ENCODE data around the gene LPIN1. TPM values are rescaled to one million over a fixed set of nuclear protein-coding genes. Genes with fewer than 3 reads are reported as not detected.
A peak's percentile ranks its signal among the peaks of the same experiment; 100 is the strongest.

LPIN1 gene
- polyA plus RNA-seq, 2 of the 4 experiments (the other 2 are of a cell fraction) = 19.2 to 27.5 TPM

DNA sequence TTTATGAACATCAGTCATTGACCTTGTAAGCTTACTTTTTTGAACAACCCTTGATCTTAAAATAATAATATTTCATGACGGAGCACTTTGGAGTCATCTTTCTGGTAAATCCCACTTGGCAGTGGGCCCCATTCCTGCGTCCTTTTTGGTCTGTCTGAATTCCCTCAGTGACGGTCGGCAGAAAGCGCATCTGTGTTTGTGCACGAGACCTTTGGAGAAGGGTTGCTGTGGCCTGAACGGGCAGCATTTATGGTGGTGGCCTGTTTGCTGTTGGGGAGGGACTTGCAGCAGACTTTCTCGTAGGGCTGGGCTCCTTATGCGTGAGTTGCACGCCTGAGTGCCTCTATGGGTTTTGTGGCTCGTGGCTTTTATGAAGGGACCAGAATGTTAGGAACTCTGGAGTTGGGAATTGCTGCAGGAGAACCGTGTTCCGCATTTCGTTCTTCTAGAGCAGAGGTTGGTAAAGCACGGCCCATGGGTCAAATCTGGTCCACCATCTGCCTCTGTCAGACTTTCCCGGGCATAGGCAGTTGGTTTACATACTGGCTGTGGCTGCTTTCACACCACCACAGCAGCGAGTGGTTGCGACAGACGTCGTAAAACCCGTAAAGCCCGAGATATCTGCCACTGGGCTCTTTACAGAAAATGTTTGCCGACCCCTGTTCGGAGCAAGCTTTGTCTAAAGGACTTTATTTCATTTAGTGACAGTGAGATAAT, 30.8 kb downstream of the LPIN1 start:
- Histone ChIP-seq H3K4me2 (no peak overlapping the region), H3K27ac (no peak overlapping the region), H3K9me3 (no peaks in the 10 kb centered on the region), H3K4me3 (no peak overlapping the region), H3K4me1 (0 out of 3 replicates have a peak, but pooled peaks cover 3% of the 10 kb centered on the region)
- TF ChIP-seq FOXS1 (CRISPR knock-in tag; IDR thresholded peaks at IDR 0.05) (no peak), RARB (CRISPR knock-in tag; IDR thresholded peaks at IDR 0.05) (no peak), PHF8 (IDR thresholded peaks at IDR 0.05; ENCODE audit: borderline replicate concordance, low read depth) (no peak), ZC3H11A (IDR thresholded peaks at IDR 0.05) (no peak)
- TF ChIP-seq, protein P1, sequence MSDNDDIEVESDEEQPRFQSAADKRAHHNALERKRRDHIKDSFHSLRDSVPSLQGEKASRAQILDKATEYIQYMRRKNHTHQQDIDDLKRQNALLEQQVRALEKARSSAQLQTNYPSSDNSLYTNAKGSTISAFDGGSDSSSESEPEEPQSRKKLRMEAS (IDR thresholded peaks at IDR 0.05) = no peak
- POLR2A ChIA-PET = no interaction called here
- 91% methylated on average over 24 of the region's 24 CpGs for WGBS (ENCODE audit: missing lambda C conversion rate)
- ATAC-seq (no peak), FAIRE-seq (no peak), DNase-seq (ENCODE audit: low read depth in 1 of 2, low spot score in 1 of 2) (no peak)
- CTCF ChIA-PET = interaction anchor here (1.4 to 18.1 kb wide), 10 partner anchors 6 to 1230 kb away, joined by 4 to 700 read pairs (median 17); partner anchors contain the start of gene LPIN1

DNA sequence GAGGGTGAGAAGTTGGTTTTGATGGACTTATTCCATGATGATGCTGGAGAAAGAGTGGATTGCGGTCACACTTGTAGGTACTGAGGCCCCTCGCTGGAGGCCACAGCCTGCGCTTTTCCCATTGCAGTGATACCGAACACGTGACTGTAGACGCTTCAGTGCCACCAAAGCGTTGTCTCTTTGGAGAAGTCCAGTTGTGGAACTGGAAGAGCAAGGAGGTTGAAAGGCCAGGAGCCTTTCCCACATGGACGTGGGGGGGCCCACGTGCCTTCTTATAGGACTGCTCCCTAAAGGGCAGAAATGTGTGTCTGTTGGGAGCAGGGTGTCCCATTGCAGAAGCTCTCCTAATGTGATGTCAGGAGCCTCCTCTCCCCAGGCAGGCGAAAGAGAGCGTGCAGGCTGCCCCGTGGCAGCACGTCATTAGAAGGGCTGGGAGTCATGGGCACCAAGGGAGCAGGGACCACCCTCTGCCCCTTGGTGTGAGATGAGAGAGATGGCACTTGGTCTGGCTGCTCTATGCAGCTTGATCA, 31.5 kb downstream of the LPIN1 start:
- Histone ChIP-seq H3K27ac (no peak overlapping the region), H3K4me1 (0 out of 3 replicates have a peak, but pooled peaks cover 3% of the 10 kb centered on the region), H3K4me3 (no peak overlapping the region), H3K4me2 (no peak overlapping the region), H3K9me3 (no peaks in the 10 kb centered on the region)
- CTCF ChIA-PET = interaction anchor here (0.7 to 18.1 kb wide), 12 partner anchors 7 to 1229 kb away, joined by 3 to 700 read pairs (median 10); partner anchors contain the start of gene LPIN1
- TF ChIP-seq NR3C1 (IDR thresholded peaks at IDR 0.05) (no peak), CBX8 (IDR thresholded peaks at IDR 0.05) (no peak)
- FAIRE-seq (no peak), DNase-seq (ENCODE audit: low read depth in 1 of 2, low spot score in 1 of 2) (no peak), ATAC-seq (0 out of 6 replicates have a peak, but pooled peaks of 1 of the 2 experiments have one; percentile 11)
- WGBS (ENCODE audit: missing lambda C conversion rate) = 91% methylated on average over 13 of the region's 13 CpGs
- POLR2A ChIA-PET = no interaction called here

DNA sequence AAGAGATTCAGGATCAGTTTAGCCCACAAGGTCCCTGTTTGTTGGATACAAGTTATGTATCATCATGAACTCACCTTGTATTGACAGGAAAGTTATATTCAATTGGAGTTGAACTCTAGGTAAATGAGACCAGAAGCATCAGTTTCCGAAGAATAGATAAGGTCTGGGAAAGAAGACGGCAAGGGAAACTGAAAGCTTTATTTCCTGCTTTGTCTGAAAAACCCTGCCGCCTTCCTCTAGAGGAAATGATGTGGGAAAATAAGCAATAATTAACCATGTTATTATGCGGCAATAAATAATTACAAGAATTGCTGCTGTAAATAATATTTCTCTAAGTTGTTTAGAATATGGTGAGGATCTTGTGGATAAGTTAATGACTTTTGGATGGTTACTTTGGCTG, 32.0 kb downstream of the LPIN1 start:
- no peaks in the 10 kb centered on the region for H3K9me3 ChIP-seq
- H3K4me2 ChIP-seq = peak overlapping the region; percentile 65; the same call in 2 of the 3 replicates
- WGBS (ENCODE audit: missing lambda C conversion rate) = 95% methylated on average over 4 of the region's 4 CpGs
- ChIA-PET POLR2A (no interaction called here), CTCF (interaction anchor here (0.7 to 18.1 kb wide), 13 partner anchors 8 to 1229 kb away, joined by 3 to 700 read pairs (median 7); partner anchors contain the start of gene LPIN1)
- H3K4me1 ChIP-seq = 0 out of 3 replicates have a peak, but pooled peaks cover 3% of the 10 kb centered on the region
- no peak for DNase-seq (ENCODE audit: low read depth in 1 of 2, low spot score in 1 of 2)
- H3K4me3 ChIP-seq = no peak overlapping the region
- TF ChIP-seq ZSCAN20 (CRISPR knock-in tag; IDR thresholded peaks at IDR 0.05) (no peak), BHLHE40 (IDR thresholded peaks at IDR 0.05; ENCODE audit: low read depth, low read length) (no peak), RCOR1 (IDR thresholded peaks at IDR 0.05; ENCODE audit: low read depth, low read length) (no peak), JUN (IDR thresholded peaks at IDR 0.05) (no peak), CHD2 (IDR thresholded peaks at IDR 0.05; ENCODE audit: low read length, partially characterized antibody) (no peak), ZNF302 (CRISPR knock-in tag; IDR thresholded peaks at IDR 0.05) (no peak)
- TF ChIP-seq, protein P2, sequence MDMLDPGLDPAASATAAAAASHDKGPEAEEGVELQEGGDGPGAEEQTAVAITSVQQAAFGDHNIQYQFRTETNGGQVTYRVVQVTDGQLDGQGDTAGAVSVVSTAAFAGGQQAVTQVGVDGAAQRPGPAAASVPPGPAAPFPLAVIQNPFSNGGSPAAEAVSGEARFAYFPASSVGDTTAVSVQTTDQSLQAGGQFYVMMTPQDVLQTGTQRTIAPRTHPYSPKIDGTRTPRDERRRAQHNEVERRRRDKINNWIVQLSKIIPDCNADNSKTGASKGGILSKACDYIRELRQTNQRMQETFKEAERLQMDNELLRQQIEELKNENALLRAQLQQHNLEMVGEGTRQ (IDR thresholded peaks at IDR 0.05) = no peak
- TF ChIP-seq, protein P3, sequence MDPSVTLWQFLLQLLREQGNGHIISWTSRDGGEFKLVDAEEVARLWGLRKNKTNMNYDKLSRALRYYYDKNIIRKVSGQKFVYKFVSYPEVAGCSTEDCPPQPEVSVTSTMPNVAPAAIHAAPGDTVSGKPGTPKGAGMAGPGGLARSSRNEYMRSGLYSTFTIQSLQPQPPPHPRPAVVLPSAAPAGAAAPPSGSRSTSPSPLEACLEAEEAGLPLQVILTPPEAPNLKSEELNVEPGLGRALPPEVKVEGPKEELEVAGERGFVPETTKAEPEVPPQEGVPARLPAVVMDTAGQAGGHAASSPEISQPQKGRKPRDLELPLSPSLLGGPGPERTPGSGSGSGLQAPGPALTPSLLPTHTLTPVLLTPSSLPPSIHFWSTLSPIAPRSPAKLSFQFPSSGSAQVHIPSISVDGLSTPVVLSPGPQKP (IDR thresholded peaks at IDR 0.05; ENCODE audit: low read depth, low read length) = no peak
- TF ChIP-seq, protein P4, sequence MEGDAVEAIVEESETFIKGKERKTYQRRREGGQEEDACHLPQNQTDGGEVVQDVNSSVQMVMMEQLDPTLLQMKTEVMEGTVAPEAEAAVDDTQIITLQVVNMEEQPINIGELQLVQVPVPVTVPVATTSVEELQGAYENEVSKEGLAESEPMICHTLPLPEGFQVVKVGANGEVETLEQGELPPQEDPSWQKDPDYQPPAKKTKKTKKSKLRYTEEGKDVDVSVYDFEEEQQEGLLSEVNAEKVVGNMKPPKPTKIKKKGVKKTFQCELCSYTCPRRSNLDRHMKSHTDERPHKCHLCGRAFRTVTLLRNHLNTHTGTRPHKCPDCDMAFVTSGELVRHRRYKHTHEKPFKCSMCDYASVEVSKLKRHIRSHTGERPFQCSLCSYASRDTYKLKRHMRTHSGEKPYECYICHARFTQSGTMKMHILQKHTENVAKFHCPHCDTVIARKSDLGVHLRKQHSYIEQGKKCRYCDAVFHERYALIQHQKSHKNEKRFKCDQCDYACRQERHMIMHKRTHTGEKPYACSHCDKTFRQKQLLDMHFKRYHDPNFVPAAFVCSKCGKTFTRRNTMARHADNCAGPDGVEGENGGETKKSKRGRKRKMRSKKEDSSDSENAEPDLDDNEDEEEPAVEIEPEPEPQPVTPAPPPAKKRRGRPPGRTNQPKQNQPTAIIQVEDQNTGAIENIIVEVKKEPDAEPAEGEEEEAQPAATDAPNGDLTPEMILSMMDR (IDR thresholded peaks at IDR 0.05) = no peak
- TF ChIP-seq, protein P5, sequence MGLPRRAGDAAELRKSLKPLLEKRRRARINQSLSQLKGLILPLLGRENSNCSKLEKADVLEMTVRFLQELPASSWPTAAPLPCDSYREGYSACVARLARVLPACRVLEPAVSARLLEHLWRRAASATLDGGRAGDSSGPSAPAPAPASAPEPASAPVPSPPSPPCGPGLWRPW (IDR thresholded peaks at IDR 0.05) = no peak
- H3K27ac ChIP-seq = peak overlapping the region in 1 of 2 experiments; percentile 63; a peak in 3 of 6 replicates
- FAIRE-seq = peak; percentile 67
- ATAC-seq = no peak

Data from A549 (cell line).